ENCODE results near the gene TOR3A.

TOR3A gene

DNA sequence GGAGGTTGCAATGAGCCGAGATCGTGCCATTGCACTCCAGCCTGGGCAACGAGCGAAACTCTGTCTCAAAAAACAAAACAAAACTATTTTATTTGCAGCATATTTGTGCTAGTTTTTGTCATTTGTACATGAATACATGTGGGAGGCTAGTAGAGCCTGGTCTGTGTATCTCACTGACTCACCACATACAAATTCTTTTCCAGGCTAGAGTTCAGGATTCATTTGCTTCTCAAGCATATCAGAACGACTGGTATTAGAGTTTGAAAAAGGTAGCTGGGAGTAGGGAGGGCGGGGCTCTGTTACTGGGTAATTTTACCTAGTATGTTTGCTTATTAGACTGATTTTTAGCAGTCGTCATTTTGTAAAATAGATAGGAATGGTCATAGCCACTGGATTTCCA, 4.5 kb upstream of the TOR3A start:
- DNase-seq = no peak

DNA sequence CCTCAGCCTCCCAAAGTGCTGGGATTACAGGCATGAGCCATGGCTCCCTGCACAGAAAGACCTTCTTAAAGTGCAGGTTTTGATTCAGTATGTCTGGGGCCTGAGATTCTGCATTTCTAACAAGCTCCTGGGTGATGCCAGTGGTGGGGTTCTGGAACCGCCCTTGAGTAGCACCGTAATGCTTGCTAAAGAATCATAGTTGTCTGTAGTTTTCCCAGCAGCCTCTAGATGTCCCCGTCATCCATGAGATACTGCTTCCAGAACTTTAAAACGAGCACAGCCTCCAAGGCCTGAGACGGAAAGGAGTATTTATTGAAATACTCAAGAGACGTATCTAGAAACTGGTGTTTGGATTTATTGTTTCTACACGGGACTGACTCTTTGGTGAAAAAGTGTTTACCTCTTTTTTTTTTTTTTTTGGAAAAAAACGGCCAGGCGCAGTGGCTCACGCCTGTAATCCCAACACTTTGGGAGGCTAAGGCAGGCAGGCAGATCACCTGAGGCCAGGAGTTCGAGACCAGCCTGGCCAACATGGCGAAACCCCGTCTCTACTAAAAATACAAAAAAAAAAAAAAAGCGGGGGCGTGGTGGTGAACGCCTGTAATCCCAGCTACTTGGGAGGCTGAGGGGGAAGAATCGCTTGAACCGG, 2.6 kb upstream of the TOR3A start:
- peak; percentile 36 to 58 for DNase-seq

DNA sequence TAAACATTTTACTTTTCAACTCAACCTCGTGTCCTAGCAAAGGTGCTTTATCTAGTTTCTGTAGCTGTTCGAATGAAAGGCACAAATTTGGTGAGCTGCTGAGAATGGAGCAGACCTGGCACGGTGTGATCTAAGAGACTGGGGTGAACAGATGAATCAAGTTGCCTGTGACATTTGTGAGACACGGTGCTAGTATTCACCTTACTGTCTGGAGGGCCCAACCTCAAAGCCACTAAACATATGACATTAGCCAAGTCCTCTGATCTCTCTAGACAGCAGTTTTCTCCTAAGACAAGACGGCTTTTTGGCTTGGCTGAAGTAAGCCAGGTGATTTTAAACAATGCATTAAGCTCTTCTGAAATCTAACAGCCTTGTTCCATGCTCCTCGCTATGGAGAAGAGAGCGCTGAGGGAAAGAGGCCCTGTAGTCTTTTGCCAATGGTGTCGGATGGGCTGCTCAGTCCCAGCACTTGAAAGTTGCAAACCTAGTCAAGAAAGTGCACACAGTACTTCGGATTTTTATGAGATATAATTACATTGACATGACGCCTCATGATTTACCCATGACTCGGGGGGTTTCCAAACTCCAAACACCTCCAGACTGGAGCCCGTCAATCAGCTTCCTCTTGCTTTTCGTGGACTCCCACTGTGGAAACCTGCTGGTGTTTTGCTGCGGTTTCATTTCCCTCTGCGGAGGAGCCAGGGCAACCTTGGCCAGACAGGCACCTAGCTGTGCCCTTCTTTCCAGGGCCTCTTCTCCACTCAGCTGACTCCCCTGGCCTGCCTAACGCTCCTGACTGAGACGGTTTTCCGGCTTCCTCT, 794 bp upstream of the TOR3A start:
- peak; percentile 29 to 35 for DNase-seq

DNA sequence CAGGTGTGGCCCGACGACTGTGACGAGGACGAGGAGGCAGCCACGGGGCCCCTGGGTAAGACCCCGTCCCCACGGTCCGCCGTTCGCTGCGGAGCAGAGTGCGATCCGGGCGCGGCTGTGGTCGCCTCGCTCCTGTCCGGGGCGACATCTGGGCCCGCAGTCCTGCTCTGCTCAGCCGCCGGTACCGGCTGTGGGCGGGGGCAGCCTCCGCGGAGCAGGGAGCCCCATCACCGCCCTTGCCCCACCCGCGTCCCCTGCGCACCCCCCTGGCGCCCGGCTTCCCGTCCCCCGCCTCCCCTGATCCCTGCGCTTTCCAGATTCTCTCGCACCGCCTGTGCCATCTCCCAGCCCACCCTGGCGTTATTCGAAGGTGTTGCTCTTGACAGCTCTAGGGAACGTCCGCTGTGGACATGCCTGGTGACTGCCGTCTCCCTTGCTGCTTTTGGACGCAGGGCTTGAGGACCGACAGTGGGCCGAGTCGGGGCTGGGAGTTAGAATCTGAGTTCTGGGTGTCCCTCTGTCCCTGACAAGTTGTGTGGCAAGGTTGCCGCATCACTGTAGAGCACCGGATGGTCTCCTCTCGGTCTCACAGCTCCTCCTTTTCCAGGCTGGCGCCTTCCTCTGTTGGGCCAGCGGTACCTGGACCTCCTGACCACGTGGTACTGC, 596 bp downstream of the TOR3A start:
- peak; percentile 27 to 41 for DNase-seq

DNA sequence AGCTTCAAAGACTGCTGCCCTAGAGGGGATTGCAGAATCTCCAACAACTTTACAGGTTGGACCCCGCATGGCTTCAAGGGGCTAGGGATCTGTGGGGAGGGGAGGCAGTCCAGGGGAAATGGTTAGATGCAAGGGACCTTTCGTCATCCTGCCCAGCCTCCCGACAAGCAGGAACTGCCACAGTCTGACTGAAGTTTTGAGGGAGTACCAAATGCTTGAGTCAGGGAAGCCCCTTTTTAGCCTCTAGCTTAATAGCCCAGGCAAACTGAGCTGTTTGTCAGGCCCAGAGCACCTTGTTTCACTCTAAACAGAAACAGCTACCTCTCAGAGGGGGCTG, 1.1 kb downstream of the TOR3A start:
- DNase-seq = peak in 1 of 2 donors; percentile 16

- DNase-seq = no peak
These were observed 1.7 kb downstream of the TOR3A start for GRCh38 chr1:179083533-179083932.

DNA sequence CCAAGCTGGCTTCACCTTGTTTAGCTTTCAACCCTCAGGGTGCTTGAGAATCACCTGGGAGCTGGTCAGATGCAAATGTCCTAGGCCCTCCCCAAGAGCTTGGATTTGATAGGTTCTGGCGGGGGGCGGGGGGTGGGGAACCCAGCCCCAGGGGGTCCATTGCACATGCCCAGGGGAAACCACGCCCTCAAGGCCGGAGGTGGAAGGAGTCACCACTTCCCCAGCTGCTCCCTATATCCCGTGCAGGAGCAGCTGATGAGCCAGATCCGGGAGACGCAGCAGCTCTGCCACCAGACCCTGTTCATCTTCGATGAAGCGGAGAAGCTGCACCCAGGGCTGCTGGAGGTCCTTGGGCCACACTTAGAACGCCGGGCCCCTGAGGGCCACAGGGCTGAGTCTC, 5.8 kb downstream of the TOR3A start:
- DNase-seq = no peak

GRCh38 chr1:179089827-179090482, 8.1 kb downstream of the TOR3A start:
- DNase-seq = no peak

DNA sequence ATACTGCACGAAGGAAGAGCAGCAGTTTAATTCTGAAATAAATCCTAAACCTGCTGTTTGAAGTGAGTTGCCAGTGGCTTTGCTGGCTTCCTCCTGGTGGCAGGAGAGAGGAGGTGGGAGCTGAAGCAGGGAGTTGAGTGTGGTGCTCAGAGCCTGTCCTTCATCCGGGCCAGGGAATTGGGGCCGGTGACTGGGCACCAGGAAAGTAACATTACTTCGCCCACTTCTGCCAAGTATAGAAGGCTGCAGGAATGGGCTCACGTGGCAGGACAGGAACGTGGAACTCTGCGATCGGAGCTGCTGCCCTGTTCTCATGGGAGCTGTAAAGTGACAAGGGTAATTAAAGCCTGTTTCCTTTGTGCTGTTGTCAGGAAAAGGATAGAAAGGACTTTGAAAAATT, 8.7 kb downstream of the TOR3A start:
- no peak for DNase-seq

DNA sequence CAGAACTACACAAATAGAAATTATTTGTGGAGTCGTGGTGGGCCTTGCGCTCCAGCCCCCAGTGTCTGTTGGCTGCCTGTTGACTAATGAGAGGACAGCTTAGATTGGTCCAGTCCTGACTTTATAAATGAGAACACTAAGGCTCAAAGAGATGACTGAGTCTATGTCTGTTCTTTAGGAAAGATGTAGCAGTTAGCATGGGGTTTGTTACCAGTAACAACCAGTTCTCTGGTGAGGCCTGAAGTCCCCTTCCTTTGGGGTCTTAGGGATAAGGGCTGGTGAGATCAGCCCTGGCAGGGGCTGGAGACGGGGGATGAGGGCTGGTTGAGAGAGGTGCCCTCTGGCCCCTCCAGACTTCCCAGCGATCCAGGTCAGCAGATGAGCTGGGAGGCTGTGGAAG, 9.1 kb downstream of the TOR3A start:
- DNase-seq = no peak

GRCh38 chr1:179091691-179092165, 9.9 kb downstream of the TOR3A start:
- DNase-seq = no peak

DNA sequence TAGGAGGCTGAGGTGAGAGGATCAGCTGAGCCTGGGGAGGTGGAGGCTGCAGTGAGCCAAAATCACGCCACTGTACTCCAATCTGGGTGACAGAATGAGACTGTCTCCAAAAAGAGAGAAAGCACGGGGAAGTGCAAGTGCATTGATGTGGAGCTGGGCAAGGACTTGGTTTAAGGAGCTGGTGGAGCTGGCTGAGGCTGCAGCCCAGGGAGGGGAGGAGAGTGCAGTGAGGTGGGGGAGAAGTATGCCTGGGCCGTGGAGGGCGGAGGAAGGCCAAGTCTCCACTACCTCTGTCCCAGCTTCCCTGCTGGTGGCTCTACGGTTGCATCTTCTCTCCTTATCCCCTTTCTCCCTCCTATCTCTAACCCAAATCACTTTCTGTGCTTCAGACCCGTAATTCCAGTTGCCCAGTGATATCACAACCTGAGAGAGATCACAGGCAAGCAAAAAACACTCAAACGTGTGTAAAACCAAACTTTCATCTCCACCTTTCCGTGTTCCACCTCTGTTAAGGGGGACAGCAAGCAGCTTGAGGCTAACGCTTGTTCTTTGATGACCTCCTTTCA, 11.1 kb downstream of the TOR3A start:
- no peak for DNase-seq

DNA sequence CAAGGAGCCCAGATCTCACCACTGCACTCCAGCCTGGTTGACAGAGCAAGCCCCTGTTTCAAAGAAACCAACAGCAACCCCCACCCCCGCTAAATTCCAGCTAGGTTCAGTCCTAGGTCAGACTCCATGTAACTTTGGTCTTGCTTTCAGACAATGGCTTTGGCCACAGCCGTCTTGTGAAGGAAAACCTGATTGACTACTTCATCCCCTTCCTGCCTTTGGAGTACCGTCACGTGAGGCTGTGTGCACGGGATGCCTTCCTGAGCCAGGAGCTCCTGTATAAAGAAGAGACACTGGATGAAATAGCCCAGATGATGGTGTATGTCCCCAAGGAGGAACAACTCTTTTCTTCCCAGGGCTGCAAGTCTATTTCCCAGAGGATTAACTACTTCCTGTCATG, 12.9 kb downstream of the TOR3A start:
- DNase-seq = no peak

GRCh38 chr1:179095377-179095776, 13.5 kb downstream of the TOR3A start:
- DNase-seq = no peak

- no peak for DNase-seq
These were observed 14.1 kb downstream of the TOR3A start for GRCh38 chr1:179095924-179096323.

DNA sequence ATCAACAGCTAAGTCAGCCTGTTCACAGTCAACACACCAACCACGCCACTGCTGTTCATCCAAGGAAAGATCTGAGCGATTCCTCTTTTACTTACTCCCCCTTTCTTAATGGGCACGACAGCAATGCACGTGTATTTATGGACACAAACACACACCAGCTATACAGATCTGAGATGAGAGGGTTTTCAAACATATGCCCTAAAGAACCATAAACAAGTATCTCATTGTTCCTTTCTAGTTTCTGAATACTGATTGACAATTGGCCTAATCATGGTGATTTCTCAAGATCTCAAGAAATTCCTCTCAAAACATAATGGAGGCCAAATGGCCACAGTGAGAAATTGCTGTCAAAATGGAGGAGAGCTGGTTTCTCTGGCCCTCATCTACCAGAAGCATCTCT, 18.0 kb downstream of the TOR3A start:
- DNase-seq = no peak

GRCh38 chr1:179101566-179101965, 19.7 kb downstream of the TOR3A start:
- no peak for DNase-seq

DNA sequence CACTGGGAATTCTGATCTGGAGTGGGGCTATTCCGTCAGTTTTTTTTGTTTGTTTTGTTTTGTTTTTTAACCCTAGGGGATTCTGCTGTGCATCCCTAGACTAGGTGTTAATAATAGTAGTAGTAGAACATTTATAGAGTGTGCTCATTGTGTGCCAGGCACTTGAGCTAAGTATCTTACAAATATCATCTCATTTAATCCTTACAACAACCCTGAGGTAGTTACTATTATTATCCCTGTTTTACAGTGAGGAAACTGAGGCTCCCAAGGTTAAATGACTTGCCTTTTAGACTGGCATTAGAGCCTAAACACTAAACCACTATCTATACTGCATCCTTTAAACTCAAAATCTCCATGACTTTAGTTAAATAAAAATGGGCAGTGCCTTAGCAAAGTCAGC, 22.1 kb downstream of the TOR3A start:
- no peak for DNase-seq

- DNase-seq = no peak
These were observed 22.9 kb downstream of the TOR3A start for GRCh38 chr1:179104611-179105250.

- no peak for DNase-seq
These were observed 23.5 kb downstream of the TOR3A start for GRCh38 chr1:179105393-179105792.

GRCh38 chr1:179107706-179108629, 26.1 kb downstream of the TOR3A start:
- no peak for DNase-seq
